Raji (cell line): ENCODE measurements around the gene SHC2.

Source experiments
- POLR2A ChIP-seq: IDR thresholded peaks from 2 replicates; pipeline ENCODE4 v1.6.1; 2011; ENCODE audit warnings: low read depth, low read length, control low read depth; ENCODE audit not compliant: insufficient read depth

Gene SHC2

DNA sequence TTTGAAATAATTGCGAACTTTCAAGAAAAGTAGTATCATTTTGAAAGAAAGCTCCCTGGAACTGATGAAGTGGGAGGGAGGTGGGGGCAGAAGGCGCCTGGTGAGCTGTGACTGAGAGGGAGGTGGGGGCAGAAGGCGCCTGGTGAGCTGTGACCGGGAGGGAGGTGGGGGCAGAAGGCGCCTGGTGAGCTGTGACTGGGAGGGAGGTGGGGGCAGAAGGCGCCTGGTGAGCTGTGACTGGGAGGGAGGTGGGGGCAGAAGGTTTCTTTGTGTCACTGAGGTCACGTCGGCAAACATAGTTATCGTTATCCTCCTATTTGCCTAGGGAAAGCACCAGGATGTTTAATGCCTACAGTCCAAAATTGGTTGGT, 76.0 kb downstream of the SHC2 start:
- TF ChIP-seq POLR2A = no peak

DNA sequence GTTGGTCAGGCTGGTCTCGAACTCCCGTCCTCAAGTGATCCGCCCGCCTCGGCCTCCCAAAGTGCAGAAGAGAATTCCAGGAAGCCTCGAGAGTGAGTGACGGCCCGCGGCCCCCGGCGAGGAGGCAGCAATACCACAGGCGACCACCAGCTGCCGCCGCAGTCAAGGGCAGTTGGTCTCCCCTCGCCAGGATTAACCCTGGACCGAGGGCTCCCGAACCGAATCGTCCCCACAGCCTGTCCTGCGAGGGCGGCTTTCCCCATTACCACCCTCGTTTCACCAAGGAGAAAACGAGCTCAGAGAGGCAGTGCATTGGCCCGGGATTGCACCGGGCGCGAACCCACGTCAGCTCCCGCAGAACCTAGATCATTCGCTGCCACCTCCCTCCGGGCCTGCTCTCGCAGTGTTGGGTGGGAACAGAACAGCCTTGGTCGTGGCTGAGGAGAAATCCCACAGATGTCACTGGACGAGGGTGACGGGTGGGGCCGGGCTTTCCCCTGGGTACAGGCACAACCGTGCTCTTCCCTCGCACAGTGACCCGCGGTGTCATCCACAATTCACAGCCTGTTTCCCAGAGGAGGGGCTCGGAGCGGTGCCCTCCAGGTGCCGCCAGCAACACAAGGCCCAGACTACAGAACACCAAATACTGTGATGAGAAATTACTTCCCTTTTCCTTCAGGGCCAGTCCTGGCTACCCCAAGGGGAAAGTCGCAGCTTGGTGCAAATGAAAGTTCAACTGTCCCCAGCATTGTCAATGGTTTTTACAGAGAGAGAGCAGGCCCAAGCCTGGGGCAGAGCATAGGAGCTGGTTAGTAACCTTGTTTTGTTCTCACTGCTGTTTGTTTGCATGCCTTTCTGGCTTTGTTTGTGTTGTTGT, 76.7 kb downstream of the SHC2 start:
- no peak for TF ChIP-seq POLR2A

DNA sequence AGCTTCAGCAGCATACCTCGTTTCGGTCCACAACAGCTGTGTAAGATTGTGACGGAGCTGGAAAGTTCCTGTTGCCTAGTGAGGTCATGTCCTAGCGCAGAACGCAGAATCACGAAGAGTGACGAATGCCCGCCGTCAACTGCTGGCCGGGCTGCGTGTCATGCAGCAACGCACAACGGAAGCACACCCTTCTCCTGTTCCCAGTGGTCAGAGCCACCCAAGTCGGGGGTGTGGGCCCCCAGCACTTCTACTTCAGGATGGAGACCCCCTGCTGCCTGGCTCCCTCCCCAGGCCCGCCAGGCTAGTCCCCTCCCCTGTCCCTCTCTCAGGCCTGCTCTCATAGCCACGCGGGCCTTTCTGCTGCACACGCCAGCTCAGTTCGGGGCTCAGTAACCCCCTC, 77.8 kb downstream of the SHC2 start:
- TF ChIP-seq POLR2A = no peak

DNA sequence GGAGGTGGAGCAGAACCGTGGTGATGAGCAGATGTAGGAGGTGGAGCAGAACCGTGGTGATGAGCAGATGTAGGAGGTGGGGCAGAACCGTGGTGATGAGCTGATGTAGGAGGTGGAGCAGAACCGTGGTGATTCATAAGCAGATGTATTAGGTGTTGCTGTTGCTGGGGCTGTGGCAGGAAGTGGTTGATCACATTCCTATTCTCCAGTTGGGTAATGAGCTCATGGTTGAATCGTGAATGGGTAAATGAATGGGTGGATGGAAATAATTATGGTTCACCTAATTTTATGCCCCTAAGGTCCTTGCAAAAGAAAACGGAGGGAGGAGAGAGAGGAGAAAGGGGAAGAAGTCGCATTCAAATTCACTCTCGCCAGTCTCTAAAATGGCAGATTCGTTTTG, 78.3 kb downstream of the SHC2 start:
- TF ChIP-seq POLR2A = 0 out of 2 replicates have a peak, but pooled peaks have one; percentile 28

DNA sequence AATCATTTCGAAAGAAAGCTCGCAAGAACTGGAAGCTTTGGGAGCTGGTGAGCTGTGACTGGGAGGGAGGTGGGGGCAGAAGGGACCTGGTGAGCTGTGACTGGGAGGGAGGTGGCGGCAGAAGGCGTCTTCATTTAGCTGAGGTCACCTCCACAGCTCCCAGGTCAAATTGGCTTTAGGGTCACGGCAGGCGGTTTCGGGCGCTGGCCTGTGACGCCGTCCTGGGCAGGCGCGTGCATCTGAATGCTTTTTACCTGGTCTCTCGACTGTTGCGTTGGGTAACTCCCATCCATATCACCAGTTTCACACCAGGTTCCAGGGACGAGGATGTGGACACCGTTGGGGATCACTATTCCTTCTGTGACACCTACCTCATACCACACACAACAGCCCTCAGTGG, 81.0 kb downstream of the SHC2 start:
- no peak for TF ChIP-seq POLR2A

DNA sequence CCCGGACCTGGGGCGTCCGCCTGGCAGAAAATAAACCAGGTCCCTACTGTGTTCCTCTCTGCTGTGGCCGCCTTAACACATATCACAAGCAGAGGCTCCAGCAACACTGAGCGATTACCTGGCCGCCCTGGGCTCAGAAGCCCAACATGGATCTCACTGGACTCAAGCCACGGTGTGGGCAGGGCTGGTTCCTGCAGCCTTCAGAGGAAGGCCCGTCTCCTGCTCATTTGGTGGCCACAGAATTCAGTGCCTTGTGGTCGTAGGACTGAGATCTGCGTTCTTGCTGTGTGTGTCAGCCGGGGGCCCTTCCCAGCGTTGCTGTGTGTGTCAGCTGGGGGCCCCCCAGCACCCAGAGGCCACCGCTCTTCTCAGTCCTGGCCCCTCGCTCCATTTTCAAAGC, 82.1 kb downstream of the SHC2 start:
- TF ChIP-seq POLR2A = no peak

DNA sequence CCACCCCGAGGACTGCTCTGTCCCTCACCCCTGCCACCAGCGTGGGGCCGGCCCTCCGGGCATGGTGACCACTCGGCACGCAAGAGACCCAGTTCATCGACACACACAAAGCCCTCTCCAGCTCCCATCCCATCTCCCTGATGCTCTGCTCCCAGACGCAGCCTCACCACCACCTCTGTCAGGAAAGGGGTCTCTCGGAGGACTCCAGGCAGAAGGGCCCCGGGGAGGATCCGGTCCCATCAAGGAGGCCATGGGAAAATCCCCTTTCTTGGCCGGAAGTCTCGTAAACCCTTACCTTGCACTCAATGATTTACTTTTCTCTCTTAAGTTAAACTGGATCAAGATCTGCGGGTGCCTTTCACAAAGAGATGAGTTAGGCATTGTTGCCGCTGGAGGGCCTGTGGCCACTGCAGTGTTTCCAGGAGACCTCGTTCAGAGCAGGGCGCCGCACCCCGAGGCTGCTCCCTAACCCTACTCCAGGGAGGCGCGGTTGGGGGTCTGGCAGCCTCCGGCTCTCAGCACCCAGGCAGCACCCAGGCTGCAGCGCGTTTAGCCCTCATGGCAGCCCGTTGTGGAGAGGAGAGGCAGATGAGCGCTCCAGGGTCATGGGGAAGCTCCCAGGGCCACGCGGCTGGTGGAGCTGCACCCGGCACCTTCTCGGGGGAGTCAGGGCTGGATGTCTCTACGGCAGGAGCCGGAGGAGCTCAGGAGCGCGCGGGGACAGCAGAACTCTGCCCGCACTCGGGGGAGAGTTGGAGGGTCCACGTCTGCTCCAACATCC, 82.8 kb downstream of the SHC2 start:
- TF ChIP-seq POLR2A = no peak

DNA sequence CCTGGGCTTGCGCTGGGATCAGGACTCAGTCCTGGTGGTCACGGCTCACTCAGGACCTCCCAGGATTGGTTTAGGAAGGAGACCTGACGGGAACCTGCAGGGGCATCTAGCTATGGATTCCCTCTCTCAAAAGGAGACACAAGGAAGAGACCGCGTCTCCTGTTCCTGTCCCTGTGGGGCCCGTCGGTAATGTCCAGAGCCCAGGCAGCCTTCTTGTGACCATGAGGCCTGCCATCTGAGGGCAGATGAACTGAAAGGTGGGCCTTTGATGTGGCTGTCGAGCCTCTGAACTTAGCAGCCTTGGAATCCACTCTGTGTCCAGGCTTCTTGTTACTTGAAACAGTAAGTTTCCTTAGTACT, 84.7 kb downstream of the SHC2 start:
- TF ChIP-seq POLR2A = no peak

DNA sequence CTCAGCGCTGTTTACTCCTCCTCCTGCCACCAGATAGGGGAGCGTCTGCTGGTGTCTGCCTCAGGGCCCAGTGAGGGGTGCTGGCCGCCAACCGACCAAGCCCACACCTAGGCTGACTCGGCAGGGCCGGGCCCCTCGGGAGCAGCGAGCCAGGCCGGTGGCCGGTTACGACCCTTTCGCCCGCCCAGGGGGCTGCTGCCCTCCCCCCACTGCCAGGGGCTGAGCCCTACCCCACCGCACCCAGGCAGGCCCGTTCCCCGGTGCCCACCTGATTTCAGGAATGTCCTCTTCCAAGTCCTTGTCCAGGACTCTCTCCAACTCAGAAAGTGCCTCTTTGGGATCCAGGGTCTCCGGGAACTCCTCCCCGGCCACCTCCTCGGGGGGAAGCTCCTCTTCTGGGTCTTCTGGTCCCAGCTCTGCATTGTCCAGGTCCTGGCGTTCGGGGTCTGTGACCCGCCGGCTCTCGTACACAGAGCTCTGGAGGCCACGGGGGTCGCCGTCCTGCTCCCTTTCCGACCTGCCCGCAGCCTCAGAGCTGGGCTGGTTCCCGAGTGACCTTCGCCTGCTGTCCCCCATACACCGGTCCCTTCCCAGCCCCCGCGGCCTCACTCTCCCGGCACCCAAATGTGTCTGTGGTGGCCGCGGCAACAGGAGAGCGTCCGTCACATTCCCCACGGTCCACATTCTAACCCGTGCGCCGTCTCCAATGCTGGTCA, 85.3 kb downstream of the SHC2 start:
- TF ChIP-seq POLR2A = no peak

DNA sequence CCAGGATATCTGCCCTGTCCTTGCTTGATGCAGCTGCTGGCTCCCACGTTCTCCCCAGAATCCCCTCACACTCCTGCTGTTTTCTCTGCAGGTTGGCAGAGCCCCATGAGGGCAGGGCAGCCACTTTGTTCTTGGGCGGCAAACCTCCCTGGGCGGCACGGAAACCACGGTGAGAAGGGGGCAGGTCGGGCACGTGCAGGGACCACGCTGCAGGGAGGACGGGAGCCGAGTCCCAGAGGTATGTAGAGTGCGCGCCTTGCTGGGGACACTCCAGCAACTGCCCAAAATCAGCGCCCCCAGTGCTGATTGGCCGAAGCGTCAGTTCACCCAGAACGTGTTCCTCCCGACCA, 86.0 kb downstream of the SHC2 start:
- no peak for TF ChIP-seq POLR2A

DNA sequence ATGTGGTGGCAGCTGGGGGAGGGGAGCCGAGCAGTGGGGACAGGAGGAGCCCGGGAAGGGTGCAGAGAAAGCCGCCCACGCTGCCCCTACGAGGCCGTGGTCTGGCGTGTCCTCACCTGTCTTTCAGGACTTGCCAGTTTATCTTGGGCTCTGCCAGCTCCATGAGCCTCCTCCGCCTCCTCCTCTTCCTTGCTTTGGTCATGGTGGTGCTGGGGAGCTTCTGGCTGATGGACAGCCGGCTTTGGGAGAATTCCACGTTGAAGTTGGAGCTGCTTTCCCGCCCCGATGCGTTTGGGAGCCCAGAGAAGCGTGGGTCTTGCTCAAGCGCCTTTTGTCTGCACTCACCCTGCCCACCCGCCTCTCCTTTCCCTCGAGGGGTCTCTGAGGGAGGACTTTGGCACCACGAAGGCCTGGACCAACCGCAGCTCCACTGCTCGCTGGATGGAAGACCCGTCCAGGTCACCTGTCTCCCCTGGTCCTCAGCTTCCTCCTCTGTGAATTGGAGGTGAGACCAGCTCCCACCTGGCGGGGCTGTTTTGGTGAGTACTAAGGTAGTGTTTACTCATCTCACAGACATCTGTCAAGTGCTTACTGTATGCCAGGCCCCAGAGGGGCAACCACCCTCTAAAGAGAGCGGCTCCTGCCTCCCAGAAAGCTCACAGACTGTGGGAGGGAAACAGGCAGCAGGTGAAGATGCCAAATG, 86.5 kb downstream of the SHC2 start:
- no peak for TF ChIP-seq POLR2A

DNA sequence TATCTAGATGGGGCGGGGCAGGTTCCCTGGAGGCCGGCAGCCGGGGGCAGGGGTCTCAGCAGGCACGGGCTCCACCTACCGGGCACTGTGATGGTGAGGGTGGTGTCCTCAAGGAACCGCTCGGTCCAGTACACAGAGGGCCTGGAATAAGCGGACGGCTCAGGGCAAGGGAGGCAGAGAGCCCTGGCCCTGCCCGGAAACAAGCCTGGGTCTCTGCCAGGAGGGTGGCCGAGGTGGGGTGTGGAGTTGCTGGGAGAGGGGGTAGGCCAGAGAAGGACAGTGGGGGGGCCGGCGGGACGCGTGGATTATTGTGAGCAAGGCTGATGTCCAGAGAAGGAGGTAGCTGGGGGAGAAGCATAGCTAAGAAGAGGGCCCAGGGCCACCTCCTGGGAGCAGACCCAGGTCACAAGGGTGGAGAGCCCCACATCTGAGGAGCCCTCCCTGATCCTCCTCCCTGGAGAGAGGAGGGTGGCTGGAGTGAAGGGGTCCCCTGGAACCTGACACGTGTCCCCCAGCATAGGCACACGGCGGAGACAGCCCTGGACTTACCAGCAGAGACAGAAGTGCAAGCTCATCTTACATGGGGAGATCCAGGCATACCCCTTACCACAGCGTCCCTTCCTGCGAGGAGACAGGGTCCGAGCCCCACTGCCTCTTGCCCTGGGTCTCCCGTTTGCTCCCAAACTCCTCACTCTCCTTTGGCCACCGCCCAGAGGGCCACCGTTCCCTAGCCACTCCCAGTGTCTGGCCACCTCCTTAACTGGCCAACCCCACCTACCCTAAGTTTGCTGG, 87.2 kb downstream of the SHC2 start:
- no peak for TF ChIP-seq POLR2A

DNA sequence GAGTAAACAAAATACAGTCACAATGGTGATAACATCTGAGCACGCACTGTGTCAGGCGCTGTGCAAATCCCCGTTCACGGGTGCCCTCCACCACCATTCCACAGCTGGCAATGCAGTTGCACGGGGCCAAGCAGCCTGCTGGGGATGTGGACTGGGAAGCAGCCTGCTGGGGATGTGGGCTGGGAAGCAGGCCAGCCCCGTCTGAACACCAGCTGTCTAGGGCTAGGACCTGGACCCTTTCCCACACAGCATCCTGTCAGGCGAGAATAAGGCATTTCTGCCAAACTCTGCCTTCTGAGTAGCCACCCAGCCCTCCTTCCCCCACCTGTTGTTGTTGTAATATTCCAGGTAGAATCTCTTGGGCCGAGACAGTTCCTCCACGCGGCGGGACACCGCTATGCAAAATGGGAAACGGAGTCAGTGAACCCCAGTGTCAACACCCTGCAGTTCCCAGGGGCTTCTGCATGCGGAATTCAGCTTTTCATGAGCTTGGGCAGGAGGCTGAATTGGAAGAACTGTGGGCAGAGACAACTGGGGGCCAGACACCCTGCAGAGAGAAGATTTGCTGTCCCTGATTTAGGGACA, 88.4 kb downstream of the SHC2 start:
- TF ChIP-seq POLR2A = no peak
